H9 (cell line): Measurements from ENCODE around the gene TLK2. TPM values are rescaled to one million over a fixed set of nuclear protein-coding genes. Genes with fewer than 3 reads are reported as not detected.

ENCODE experiments used
- DNase-seq: peaks from one replicate; pipeline ENCODE4 v3.0.0-alpha.2; 2017
- H2AFZ ChIP-seq: one replicate; pipeline ENCODE4 v1.6.1; 2013; ENCODE audit warnings: mild to moderate bottlenecking, low read length, control low read depth, moderate library complexity
- H2AK5ac ChIP-seq: 2 replicates; pipeline ENCODE4 v1.6.1; 2013; ENCODE audit warnings: low read length, control low read depth, mixed read lengths; ENCODE audit not compliant: insufficient read length
- H2BK120ac ChIP-seq: one replicate; pipeline ENCODE4 v1.6.1; 2013; ENCODE audit warnings: low read depth, mild to moderate bottlenecking, low read length, control low read depth, inconsistent platforms; ENCODE audit not compliant: poor library complexity, severe bottlenecking
- H2BK12ac ChIP-seq: 2 replicates; pipeline ENCODE4 v1.6.1; 2013; ENCODE audit warnings: low read length, control low read depth, mixed read lengths, low read depth; ENCODE audit not compliant: insufficient read length
- H2BK15ac ChIP-seq: 2 replicates; pipeline ENCODE4 v1.6.1; 2013; ENCODE audit warnings: low read depth, low read length, control low read depth
- H2BK20ac ChIP-seq: one replicate; pipeline ENCODE4 v1.6.1; 2013; ENCODE audit warnings: low read depth, mild to moderate bottlenecking, low read length, control low read depth, inconsistent platforms; ENCODE audit not compliant: poor library complexity, severe bottlenecking
- H2BK5ac ChIP-seq: 2 replicates; pipeline ENCODE4 v1.6.1; 2013; ENCODE audit warnings: low read length, control low read depth, mixed read lengths; ENCODE audit not compliant: insufficient read length
- H3K14ac ChIP-seq: 2 replicates; pipeline ENCODE4 v1.6.1; 2013; ENCODE audit warnings: low read length, control low read depth; ENCODE audit not compliant: insufficient read depth
- H3K18ac ChIP-seq: 2 replicates; pipeline ENCODE4 v1.6.1; 2013; ENCODE audit warnings: low read depth, mild to moderate bottlenecking, mixed read lengths, low read length, control low read depth; ENCODE audit not compliant: insufficient read length
- H3K23ac ChIP-seq: 2 replicates; pipeline ENCODE4 v1.6.1; 2013; ENCODE audit warnings: low read length, control low read depth, mixed read lengths, low read depth; ENCODE audit not compliant: insufficient read length
- H3K23me2 ChIP-seq: 2 replicates; pipeline ENCODE4 v1.6.1; 2013; ENCODE audit warnings: low read depth, mild to moderate bottlenecking, mixed read lengths, low read length, control low read depth; ENCODE audit not compliant: insufficient read length, poor library complexity, severe bottlenecking
- H3K27ac ChIP-seq: 2 replicates; pipeline ENCODE4 v1.5.1; 2013; ENCODE audit warnings: low read length, control low read depth, mixed read lengths, low read depth; ENCODE audit not compliant: insufficient read length
- H3K27me3 ChIP-seq: 2 replicates; pipeline ENCODE4 v1.6.1; 2013; ENCODE audit warnings: low read length, control low read depth, inconsistent platforms; ENCODE audit not compliant: insufficient read depth
- H3K4ac ChIP-seq: 2 replicates; pipeline ENCODE4 v1.6.1; 2013; ENCODE audit warnings: low read depth, mild to moderate bottlenecking, control low read depth, inconsistent platforms, low read length, moderate library complexity
- H3K4me1 ChIP-seq: 2 replicates; pipeline ENCODE4 v1.6.1; 2013; ENCODE audit warnings: low read length, control low read depth, inconsistent platforms; ENCODE audit not compliant: insufficient read depth
- H3K4me2 ChIP-seq: 2 replicates; pipeline ENCODE4 v1.6.1; 2013; ENCODE audit warnings: low read length, control low read depth, mixed read lengths; ENCODE audit not compliant: insufficient read length, insufficient read depth
- H3K56ac ChIP-seq: 2 replicates; pipeline ENCODE4 v1.6.1; 2013; ENCODE audit warnings: low read depth, mild to moderate bottlenecking, mixed read lengths, low read length, control low read depth; ENCODE audit not compliant: insufficient read length
- H3K79me1 ChIP-seq: 2 replicates; pipeline ENCODE4 v1.6.1; 2013; ENCODE audit warnings: low read depth, mild to moderate bottlenecking, moderate library complexity, low read length, control low read depth, inconsistent platforms; ENCODE audit not compliant: insufficient read depth, poor library complexity, severe bottlenecking
- H3K79me2 ChIP-seq: 2 replicates; pipeline ENCODE4 v1.6.1; 2013; ENCODE audit warnings: low read length, control low read depth, inconsistent platforms; ENCODE audit not compliant: insufficient read depth
- H3K9ac ChIP-seq: 2 replicates; pipeline ENCODE4 v1.6.1; 2013; ENCODE audit warnings: low read length, control low read depth, mixed read lengths; ENCODE audit not compliant: insufficient read length; ENCODE audit errors: extremely low read depth
- H3K9me3 ChIP-seq: one replicate; pipeline ENCODE4 v1.6.1; 2013; ENCODE audit warnings: low read depth, low read length, inconsistent platforms; ENCODE audit not compliant: control insufficient read depth
- H3T11ph ChIP-seq: one replicate; pipeline ENCODE4 v1.6.1; 2013; ENCODE audit warnings: mild to moderate bottlenecking, low read length, control low read depth, inconsistent platforms
- H4K20me1 ChIP-seq: one replicate; pipeline ENCODE4 v1.6.1; 2013; ENCODE audit not compliant: control insufficient read depth, insufficient read length, insufficient read depth
- H4K5ac ChIP-seq: 2 replicates; pipeline ENCODE4 v1.6.1; 2013; ENCODE audit warnings: low read depth, mild to moderate bottlenecking, mixed read lengths, low read length, control low read depth; ENCODE audit not compliant: insufficient read length
- H4K8ac ChIP-seq: replicated peaks from 2 replicates; pipeline ENCODE4 v1.6.1; 2013; ENCODE audit warnings: low read length, control low read depth, mixed read lengths, low read depth; ENCODE audit not compliant: insufficient read length
- H4K91ac ChIP-seq: 2 replicates; pipeline ENCODE4 v1.6.1; 2013; ENCODE audit warnings: low read depth, mild to moderate bottlenecking, moderate library complexity, mixed read lengths, low read length, control low read depth; ENCODE audit not compliant: insufficient read length
- H3K27ac Mint-ChIP-seq, 3 experiments: 2 replicates in 2 of 3; 3 replicates in 1 of 3; pipeline ENCODE4 v1.8.0; 2020 to 2021; ENCODE audit warnings: mixed read lengths in 3 of 3, mild to moderate bottlenecking in 1 of 3, moderate library complexity in 1 of 3
- H3K27me3 Mint-ChIP-seq: 2 replicates; pipeline ENCODE4 v1.8.0; 2021; ENCODE audit warnings: low read depth, mild to moderate bottlenecking, moderate library complexity, mixed read lengths
- H3K36me3 Mint-ChIP-seq, 3 experiments: 2 replicates in 2 of 3; 3 replicates in 1 of 3; pipeline ENCODE4 v1.8.0; 2020 to 2021; ENCODE audit warnings: low read depth in 3 of 3, mixed read lengths in 3 of 3; ENCODE audit not compliant: insufficient read depth in 1 of 3
- H3K4me1 Mint-ChIP-seq, 2 experiments: 2 replicates each; pipeline ENCODE4 v1.8.0; 2020; ENCODE audit warnings: mixed read lengths in 2 of 2
- H3K4me3 Mint-ChIP-seq, 2 experiments: 2 replicates in 1 of 2; 3 replicates in 1 of 2; pipeline ENCODE4 v1.8.0; 2020 to 2021; ENCODE audit warnings: mild to moderate bottlenecking in 2 of 2, mixed read lengths in 2 of 2, moderate library complexity in 1 of 2
- H3K9me3 Mint-ChIP-seq, 2 experiments: 2 replicates in 1 of 2; 3 replicates in 1 of 2; pipeline ENCODE4 v1.8.0; 2020; ENCODE audit warnings: mild to moderate bottlenecking in 2 of 2, mixed read lengths in 2 of 2, moderate library complexity in 1 of 2
- CTCF ChIP-seq: fragments of 200-600 bp; sonication (generic); conservative IDR thresholded peaks from 3 replicates; pipeline ENCODE4 v1.8.0; 2021; ENCODE audit warnings: antibody characterized with exemption, mild to moderate bottlenecking
- WGBS: extraction: QIAGEN DNeasy Blood & Tissue Kit; methylation state at CpG from one replicate; pipeline ENCODE4 v1.1.7; 2013; ENCODE audit warnings: missing lambda C conversion rate, low lambda C conversion rate, mixed read lengths; ENCODE audit not compliant: insufficient read length; ENCODE audit errors: extremely low coverage; 5-methylcytosine and 5-hydroxymethylcytosine counted together
- total RNA-seq: library from RNA; stranded (reverse); gene quantifications from 2 replicates; pipeline ENCODE4 v1.2.1, GENCODE V29; 2021

The TLK2 gene
- total RNA-seq, 1 experiment from 2014 or later, result 63.7 TPM

- Histone ChIP-seq H2BK120ac (no peak overlapping the region), H2BK15ac (no peak overlapping the region), H4K8ac (no peak overlapping the region), H4K20me1 (no peaks in the 10 kb centered on the region), H3T11ph (no peak overlapping the region), H4K91ac (no peak overlapping the region), H3K27me3 (no peaks in the 10 kb centered on the region), H3K9me3 (no peaks in the 10 kb centered on the region), H3K9ac (no peak overlapping the region), H4K5ac (no peak overlapping the region), H2BK20ac (no peak overlapping the region), H3K27ac (no peak overlapping the region), H2AK5ac (no peak overlapping the region), H3K23ac (no peak overlapping the region), H3K18ac (no peak overlapping the region), H3K4me1 (no peaks in the 10 kb centered on the region), H3K4me2 (no peak overlapping the region), H3K23me2 (no peaks in the 10 kb centered on the region), H3K4ac (no peak overlapping the region), H3K14ac (no peak overlapping the region), H3K79me2 (no peaks in the 10 kb centered on the region), H3K56ac (no peak overlapping the region), H2BK12ac (no peak overlapping the region), H3K79me1 (no peaks in the 10 kb centered on the region), H2AFZ (no peak overlapping the region), H2BK5ac (no peak overlapping the region)
- DNase-seq, result no peak
- no peaks in the 10 kb centered on the region for H3K27me3 Mint-ChIP-seq
- H3K27ac Mint-ChIP-seq, result no peak overlapping the region
- WGBS, result no CpG with 5 or more reads among the region's 4 CpGs
- no peaks in the 10 kb centered on the region for H3K4me1 Mint-ChIP-seq
- no peak for TF ChIP-seq CTCF
- H3K36me3 Mint-ChIP-seq, result peaks cover 17 to 62% (median 38%) of the 10 kb centered on the region in 3 experiments
- no peak overlapping the region for H3K4me3 Mint-ChIP-seq
- H3K9me3 Mint-ChIP-seq, result no peaks in the 10 kb centered on the region
These were observed 88.5 kb downstream of the TLK2 start for GRCh38 chr17:62566996-62567578.
